Thyroid gland (tissue), 4 donors: ENCODE data around the gene BBLN. TPM values are rescaled to one million over a fixed set of nuclear protein-coding genes. Genes with fewer than 3 reads are reported as not detected.
"Not testable (repeated sequence)": the region's sequence is repeated elsewhere in the genome, so short reads cannot be mapped to it uniquely, and the experiment has no call there.

Source experiments
- DNase-seq, 2 donors: peaks; one replicate each; pipeline ENCODE4 v3.0.0-alpha.2; 2019
- H3K27ac ChIP-seq, 3 donors: fragments of 200-600 bp; sonication (generic); 1 replicate in 2 of 3; 2 replicates in 1 of 3; pipeline ENCODE4 v1.5.1; 2016 to 2019; ENCODE audit warnings: mild to moderate bottlenecking in 1 of 3, moderate library complexity in 1 of 3
- H3K27me3 ChIP-seq: fragments of 200-600 bp; sonication (generic); one replicate; pipeline ENCODE4 v1.5.1; 2019
- H3K36me3 ChIP-seq, 2 donors: fragments of 200-600 bp; sonication (generic); one replicate each; pipeline ENCODE4 v1.5.1; 2016 to 2019
- H3K4me1 ChIP-seq, 2 donors: fragments of 200-600 bp; sonication (generic); one replicate each; pipeline ENCODE4 v1.5.1; 2017 to 2019
- H3K4me3 ChIP-seq, 3 donors: fragments of 200-600 bp; sonication (generic); replicated peaks in 1 of 3; 1 replicate in 2 of 3; 2 replicates in 1 of 3; pipeline ENCODE4 v1.5.1; 2016; ENCODE audit warnings: mild to moderate bottlenecking in 1 of 3
- H3K9me3 ChIP-seq: fragments of 200-600 bp; sonication (generic); one replicate; pipeline ENCODE4 v1.5.1; 2017
- CTCF ChIP-seq, 6 experiments: fragments of 200-600 bp in 3 of 6; fragments of 450-650 bp in 3 of 6; sonication (generic) in 3 of 6; IDR thresholded peaks; one replicate each; pipeline ENCODE4 v1.5.1; 2016 to 2019; ENCODE audit warnings: antibody characterized with exemption in 6 of 6, mild to moderate bottlenecking in 2 of 6, inconsistent platforms in 1 of 6, moderate library complexity in 1 of 6
- POLR2A ChIP-seq, 2 donors: fragments of 450-650 bp; IDR thresholded peaks; one replicate each; pipeline ENCODE4 v1.6.1; 2017; ENCODE audit warnings: antibody characterized with exemption in 2 of 2, mild to moderate bottlenecking in 2 of 2, moderate library complexity in 1 of 2
- WGBS, 2 donors: methylation state at CpG; one replicate each; pipeline ENCODE4 v1.1.5; 2017; 5-methylcytosine and 5-hydroxymethylcytosine counted together
- intact Hi-C: fragments of 100-400 bp; cut with DNase I; formaldehyde crosslinking; loops from one replicate; pipeline ENCODE4 v1.15.1; 2023
- total RNA-seq, 4 donors: library from RNA; depleted of rRNA; stranded (reverse); fragments of >200 nt; gene quantifications; one replicate each; pipeline ENCODE4 v1.2.3, GENCODE V29; 2016

Gene BBLN, protein sequence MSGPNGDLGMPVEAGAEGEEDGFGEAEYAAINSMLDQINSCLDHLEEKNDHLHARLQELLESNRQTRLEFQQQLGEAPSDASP
- 100 to 1,000 TPM in 3 of 4 donors, 10 to 100 TPM in 1; 98.1 to 204 (median 172) TPM for total RNA-seq

- DNase-seq, result peak; percentile 92 to 93
- H3K4me1 ChIP-seq, result peaks cover 7 to 8% of the 10 kb centered on the region in 2 donors
- H3K4me3 ChIP-seq, result peak within 1 kb of the TSS in 2 of 3 donors; percentile 44 to 60
- no peaks in the 10 kb centered on the region for H3K27me3 ChIP-seq
- WGBS, 2 donors, result 0% methylated on average over 8 to 12 of the region's 77 CpGs
- TF ChIP-seq POLR2A (IDR thresholded peaks at IDR 0.05) (peak in 1 of 2 donors; percentile 56), CTCF (IDR thresholded peaks at IDR 0.05) (no peak)
- peak within 1 kb of the TSS; percentile 52 to 53 (median 53) for H3K27ac ChIP-seq
- H3K9me3 ChIP-seq, result no peaks in the 10 kb centered on the region
- peaks cover 0 to 7% of the 10 kb centered on the region in 2 donors for H3K36me3 ChIP-seq
- intact Hi-C loops, result no loop called here
Measured at GRCh38 chr9:128159784-128160602, at the start of gene BBLN. TSS of gene BBLN (plus strand) at chr9:128160265. CDS start at chr9:128160408, 143 bp downstream.

GRCh38 chr9:128111726-128112125, 48.3 kb upstream of the BBLN start:
- peaks cover 20 to 23% of the 10 kb centered on the region in 2 donors for H3K36me3 ChIP-seq
- H3K4me3 ChIP-seq, H3K4me1 ChIP-seq, intact Hi-C loops, H3K9me3 ChIP-seq, DNase-seq, H3K27me3 ChIP-seq, H3K27ac ChIP-seq: not testable (repeated sequence)
- 84% methylated on average over 12 of the region's 12 CpGs for WGBS, 2 donors

DNA sequence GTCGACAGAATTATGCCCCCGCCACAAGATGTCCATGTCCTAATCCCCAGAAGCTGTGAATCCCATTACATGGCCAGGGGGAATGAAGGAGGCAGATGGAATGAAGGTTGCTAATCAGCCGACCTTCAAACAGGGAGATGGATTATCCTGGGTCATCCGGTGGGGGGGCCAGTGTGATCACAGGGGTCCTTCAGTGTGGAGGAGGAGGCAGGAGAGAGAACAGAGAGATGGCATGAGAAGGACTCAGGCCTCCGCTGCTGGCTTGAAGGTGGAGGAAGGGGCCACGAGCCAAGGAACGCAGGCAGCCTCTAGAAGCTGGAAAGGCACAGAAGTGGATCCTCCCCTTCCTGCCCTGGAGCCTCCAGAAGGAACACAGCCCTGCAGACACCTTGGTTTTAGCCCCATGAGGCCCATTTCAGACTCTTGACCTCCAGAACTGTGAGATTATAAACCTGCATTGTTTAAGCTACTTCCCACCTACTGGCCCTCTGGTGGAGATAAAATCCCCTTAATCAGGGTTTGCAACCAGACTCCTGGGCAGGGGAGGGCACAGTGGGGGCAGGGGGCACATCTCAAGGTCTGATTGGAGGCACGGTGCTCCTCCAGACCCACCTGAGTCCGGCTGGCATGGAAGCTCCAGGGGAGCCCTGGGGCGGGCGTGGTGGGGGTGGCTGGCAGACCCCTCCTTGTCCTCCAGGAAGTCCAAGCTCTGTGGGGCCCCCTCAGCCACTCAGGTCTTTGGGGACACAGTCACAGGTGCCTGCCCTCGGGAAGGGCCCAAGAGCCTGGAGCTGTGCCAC, 46.3 kb upstream of the BBLN start:
- intact Hi-C loops, result no loop called here
- Histone ChIP-seq H3K4me1 (peaks cover 0 to 5% of the 10 kb centered on the region in 2 donors), H3K36me3 (peaks cover under 1 to 3% of the 10 kb centered on the region in 2 donors), H3K4me3 (no peak overlapping the region), H3K9me3 (no peaks in the 10 kb centered on the region), H3K27me3 (no peaks in the 10 kb centered on the region), H3K27ac (no peak overlapping the region)
- WGBS, 2 donors, result 90 to 91% methylated on average over 10 of the region's 12 CpGs
- no peak for TF ChIP-seq POLR2A (IDR thresholded peaks at IDR 0.05)
- TF ChIP-seq CTCF (IDR thresholded peaks at IDR 0.05), result no peak
- DNase-seq, result peak in 1 of 2 donors; percentile 0

- DNase-seq, result peak in 1 of 2 donors; percentile 1
- WGBS, 2 donors, result 79 to 84% methylated on average over 22 to 29 of the region's 29 CpGs
- H3K36me3 ChIP-seq, result no peaks in the 10 kb centered on the region
- H3K9me3 ChIP-seq, result no peaks in the 10 kb centered on the region
- H3K27me3 ChIP-seq, result no peaks in the 10 kb centered on the region
- intact Hi-C loops, result loop anchor here (5.0 kb wide), 2 partner anchors 77 to 167 kb away; no protein-coding TSS in a partner anchor
- no peak overlapping the region for H3K4me3 ChIP-seq
- TF ChIP-seq POLR2A (IDR thresholded peaks at IDR 0.05), result no peak
- TF ChIP-seq CTCF (IDR thresholded peaks at IDR 0.05), result no peak
- H3K4me1 ChIP-seq, result peaks cover 0 to 5% of the 10 kb centered on the region in 2 donors
- no peak overlapping the region for H3K27ac ChIP-seq
Measured at GRCh38 chr9:128114326-128115186, 45.5 kb upstream of the BBLN start.
